Measurements from ENCODE around the gene SRD5A1. TPM values are rescaled to one million over a fixed set of nuclear protein-coding genes. Genes with fewer than 3 reads are reported as not detected.

The SRD5A1 gene
- total RNA-seq, 1 experiment from 2014 or later, result 30.4 TPM

DNA sequence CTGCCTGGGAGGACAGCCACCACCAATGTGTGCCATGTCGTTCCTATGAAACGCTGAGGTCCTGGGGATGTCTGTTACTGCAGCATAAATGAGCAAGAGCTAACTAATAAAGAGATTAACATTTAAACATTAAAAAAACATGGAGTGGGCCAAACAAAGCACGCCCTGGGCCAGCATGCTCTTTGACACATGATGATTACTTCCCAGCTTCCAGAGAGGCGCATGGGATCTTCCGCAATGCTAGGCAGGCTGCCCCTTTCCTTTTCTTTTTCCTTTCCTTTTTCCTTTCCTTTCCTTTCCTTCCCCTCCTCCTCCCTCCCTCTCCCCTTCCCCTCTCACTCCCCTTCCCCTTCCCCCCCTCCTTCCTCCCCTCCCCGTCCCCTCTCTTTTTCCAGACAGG is 69.4 kb downstream of the SRD5A1 start:
- no peaks in the 10 kb centered on the region for H3K36me3 ChIP-seq (ENCODE audit: control insufficient read depth, insufficient read depth, low read length)
- CTCF ChIA-PET, result no interaction called here
- DNase-seq (ENCODE audit: low read depth, low spot score) (no peak), ATAC-seq (no peak)
- H3K4me1 ChIP-seq (ENCODE audit: control insufficient read depth, insufficient read depth, low read length), result no peaks in the 10 kb centered on the region
- TF ChIP-seq, protein P1, sequence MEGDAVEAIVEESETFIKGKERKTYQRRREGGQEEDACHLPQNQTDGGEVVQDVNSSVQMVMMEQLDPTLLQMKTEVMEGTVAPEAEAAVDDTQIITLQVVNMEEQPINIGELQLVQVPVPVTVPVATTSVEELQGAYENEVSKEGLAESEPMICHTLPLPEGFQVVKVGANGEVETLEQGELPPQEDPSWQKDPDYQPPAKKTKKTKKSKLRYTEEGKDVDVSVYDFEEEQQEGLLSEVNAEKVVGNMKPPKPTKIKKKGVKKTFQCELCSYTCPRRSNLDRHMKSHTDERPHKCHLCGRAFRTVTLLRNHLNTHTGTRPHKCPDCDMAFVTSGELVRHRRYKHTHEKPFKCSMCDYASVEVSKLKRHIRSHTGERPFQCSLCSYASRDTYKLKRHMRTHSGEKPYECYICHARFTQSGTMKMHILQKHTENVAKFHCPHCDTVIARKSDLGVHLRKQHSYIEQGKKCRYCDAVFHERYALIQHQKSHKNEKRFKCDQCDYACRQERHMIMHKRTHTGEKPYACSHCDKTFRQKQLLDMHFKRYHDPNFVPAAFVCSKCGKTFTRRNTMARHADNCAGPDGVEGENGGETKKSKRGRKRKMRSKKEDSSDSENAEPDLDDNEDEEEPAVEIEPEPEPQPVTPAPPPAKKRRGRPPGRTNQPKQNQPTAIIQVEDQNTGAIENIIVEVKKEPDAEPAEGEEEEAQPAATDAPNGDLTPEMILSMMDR (IDR thresholded peaks at IDR 0.05), result no peak
- TF ChIP-seq POLR2AphosphoS5 (IDR thresholded peaks at IDR 0.05; ENCODE audit: low read depth, low read length), result no peak
- no peak for TF ChIP-seq SIN3A (IDR thresholded peaks at IDR 0.05; ENCODE audit: borderline replicate concordance, insufficient read depth, low read depth, low read length)
- TF ChIP-seq, protein P2, sequence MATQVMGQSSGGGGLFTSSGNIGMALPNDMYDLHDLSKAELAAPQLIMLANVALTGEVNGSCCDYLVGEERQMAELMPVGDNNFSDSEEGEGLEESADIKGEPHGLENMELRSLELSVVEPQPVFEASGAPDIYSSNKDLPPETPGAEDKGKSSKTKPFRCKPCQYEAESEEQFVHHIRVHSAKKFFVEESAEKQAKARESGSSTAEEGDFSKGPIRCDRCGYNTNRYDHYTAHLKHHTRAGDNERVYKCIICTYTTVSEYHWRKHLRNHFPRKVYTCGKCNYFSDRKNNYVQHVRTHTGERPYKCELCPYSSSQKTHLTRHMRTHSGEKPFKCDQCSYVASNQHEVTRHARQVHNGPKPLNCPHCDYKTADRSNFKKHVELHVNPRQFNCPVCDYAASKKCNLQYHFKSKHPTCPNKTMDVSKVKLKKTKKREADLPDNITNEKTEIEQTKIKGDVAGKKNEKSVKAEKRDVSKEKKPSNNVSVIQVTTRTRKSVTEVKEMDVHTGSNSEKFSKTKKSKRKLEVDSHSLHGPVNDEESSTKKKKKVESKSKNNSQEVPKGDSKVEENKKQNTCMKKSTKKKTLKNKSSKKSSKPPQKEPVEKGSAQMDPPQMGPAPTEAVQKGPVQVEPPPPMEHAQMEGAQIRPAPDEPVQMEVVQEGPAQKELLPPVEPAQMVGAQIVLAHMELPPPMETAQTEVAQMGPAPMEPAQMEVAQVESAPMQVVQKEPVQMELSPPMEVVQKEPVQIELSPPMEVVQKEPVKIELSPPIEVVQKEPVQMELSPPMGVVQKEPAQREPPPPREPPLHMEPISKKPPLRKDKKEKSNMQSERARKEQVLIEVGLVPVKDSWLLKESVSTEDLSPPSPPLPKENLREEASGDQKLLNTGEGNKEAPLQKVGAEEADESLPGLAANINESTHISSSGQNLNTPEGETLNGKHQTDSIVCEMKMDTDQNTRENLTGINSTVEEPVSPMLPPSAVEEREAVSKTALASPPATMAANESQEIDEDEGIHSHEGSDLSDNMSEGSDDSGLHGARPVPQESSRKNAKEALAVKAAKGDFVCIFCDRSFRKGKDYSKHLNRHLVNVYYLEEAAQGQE (IDR thresholded peaks at IDR 0.05; ENCODE audit: insufficient read depth in 1 of 2, low read depth in 2 of 2, low read length in 1 of 2), result no peak
- TF ChIP-seq TCF7L2 (IDR thresholded peaks at IDR 0.05; ENCODE audit: low read depth, low read length), result no peak
- BruUV-seq (replicated peaks), result no TSS peak
- intact Hi-C loops (cut with micrococcal nuclease; ENCODE audit: unreplicated experiment) (no loop called here), in situ Hi-C loops (cut with HindIII; ENCODE audit: low pct_unique_long_range_greater_than_20kb, low sequenced_read_pairs) (no loop called here)
- H3K27me3 ChIP-seq (ENCODE audit: control insufficient read depth, insufficient read depth, low read length), result peaks cover 9% of the 10 kb centered on the region
- H3K27ac ChIP-seq (ENCODE audit: low read length), result no peak overlapping the region
- H3K9me3 ChIP-seq (ENCODE audit: control insufficient read depth, insufficient read depth, low read depth, low read length), result no peaks in the 10 kb centered on the region
- POLR2A ChIA-PET, result no interaction called here
- H3K4me3 ChIP-seq (ENCODE audit: low read depth in 2 of 2, low read length in 2 of 2), result no peak overlapping the region

DNA sequence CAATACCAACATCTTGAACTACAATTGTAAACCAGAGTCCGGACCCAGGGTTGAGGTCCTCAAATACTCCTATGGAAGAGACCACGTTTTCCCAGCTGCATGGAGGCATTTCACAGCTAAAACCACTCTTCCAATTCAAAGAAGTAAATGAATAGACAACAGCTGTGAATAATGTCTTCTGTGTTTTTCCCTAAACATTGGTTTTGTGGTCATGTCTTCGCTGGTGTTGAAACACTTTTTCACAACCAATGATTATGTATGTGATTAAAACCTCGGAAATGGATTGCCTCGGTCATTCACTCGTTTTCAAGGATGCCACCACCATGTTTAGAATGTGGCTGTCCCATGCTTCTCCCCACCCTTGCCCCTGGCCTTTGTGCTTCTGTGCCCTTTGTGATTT is 70.6 kb downstream of the SRD5A1 start:
- BruUV-seq (replicated peaks), result no TSS peak
- in situ Hi-C loops (cut with HindIII; ENCODE audit: low pct_unique_long_range_greater_than_20kb, low sequenced_read_pairs) (no loop called here), intact Hi-C loops (cut with micrococcal nuclease; ENCODE audit: unreplicated experiment) (no loop called here)
- DNase-seq (ENCODE audit: low read depth, low spot score), result no peak
- no peaks in the 10 kb centered on the region for H3K4me1 ChIP-seq (ENCODE audit: control insufficient read depth, insufficient read depth, low read length)
- no peak overlapping the region for H3K27ac ChIP-seq (ENCODE audit: low read length)
- H3K36me3 ChIP-seq (ENCODE audit: control insufficient read depth, insufficient read depth, low read length), result no peaks in the 10 kb centered on the region
- 0 out of 2 replicates have a peak, but pooled peaks cover 2% of the 10 kb centered on the region for H3K27me3 ChIP-seq (ENCODE audit: control insufficient read depth, insufficient read depth, low read length)
- H3K4me3 ChIP-seq (ENCODE audit: low read depth in 2 of 2, low read length in 2 of 2), result no peak overlapping the region
- ChIA-PET CTCF (no interaction called here), POLR2A (no interaction called here)
- ATAC-seq, result no peak
- no peaks in the 10 kb centered on the region for H3K9me3 ChIP-seq (ENCODE audit: control insufficient read depth, insufficient read depth, low read depth, low read length)
- TF ChIP-seq SIN3A (IDR thresholded peaks at IDR 0.05; ENCODE audit: borderline replicate concordance, insufficient read depth, low read depth, low read length), result no peak
- TF ChIP-seq, protein P2 (IDR thresholded peaks at IDR 0.05; ENCODE audit: insufficient read depth in 1 of 2, low read depth in 2 of 2, low read length in 1 of 2), result no peak
- TF ChIP-seq TCF7L2 (IDR thresholded peaks at IDR 0.05; ENCODE audit: low read depth, low read length), result no peak
- TF ChIP-seq, protein P1 (IDR thresholded peaks at IDR 0.05), result no peak
- no peak for TF ChIP-seq POLR2AphosphoS5 (IDR thresholded peaks at IDR 0.05; ENCODE audit: low read depth, low read length)

All from Panc1 (cell line).